Forelimb muscle (tissue), 1 donor: ENCODE results near the gene ATP6V0B. TPM values are rescaled to one million over a fixed set of nuclear protein-coding genes. Genes with fewer than 3 reads are reported as not detected.

Experiments
- DNase-seq: peaks from one replicate; pipeline ENCODE4 v3.0.0-alpha.2; 2013; ENCODE audit warnings: low read depth
- polyA plus RNA-seq: library from polyadenylated mRNA; unstranded; fragments of 120-200 nt; gene quantifications from one replicate; pipeline ENCODE4 v1.2.1, GENCODE V29; 2013; ENCODE audit not compliant: insufficient read length

The ATP6V0B gene
- polyA plus RNA-seq, 1 donor: 46.9 TPM

DNA sequence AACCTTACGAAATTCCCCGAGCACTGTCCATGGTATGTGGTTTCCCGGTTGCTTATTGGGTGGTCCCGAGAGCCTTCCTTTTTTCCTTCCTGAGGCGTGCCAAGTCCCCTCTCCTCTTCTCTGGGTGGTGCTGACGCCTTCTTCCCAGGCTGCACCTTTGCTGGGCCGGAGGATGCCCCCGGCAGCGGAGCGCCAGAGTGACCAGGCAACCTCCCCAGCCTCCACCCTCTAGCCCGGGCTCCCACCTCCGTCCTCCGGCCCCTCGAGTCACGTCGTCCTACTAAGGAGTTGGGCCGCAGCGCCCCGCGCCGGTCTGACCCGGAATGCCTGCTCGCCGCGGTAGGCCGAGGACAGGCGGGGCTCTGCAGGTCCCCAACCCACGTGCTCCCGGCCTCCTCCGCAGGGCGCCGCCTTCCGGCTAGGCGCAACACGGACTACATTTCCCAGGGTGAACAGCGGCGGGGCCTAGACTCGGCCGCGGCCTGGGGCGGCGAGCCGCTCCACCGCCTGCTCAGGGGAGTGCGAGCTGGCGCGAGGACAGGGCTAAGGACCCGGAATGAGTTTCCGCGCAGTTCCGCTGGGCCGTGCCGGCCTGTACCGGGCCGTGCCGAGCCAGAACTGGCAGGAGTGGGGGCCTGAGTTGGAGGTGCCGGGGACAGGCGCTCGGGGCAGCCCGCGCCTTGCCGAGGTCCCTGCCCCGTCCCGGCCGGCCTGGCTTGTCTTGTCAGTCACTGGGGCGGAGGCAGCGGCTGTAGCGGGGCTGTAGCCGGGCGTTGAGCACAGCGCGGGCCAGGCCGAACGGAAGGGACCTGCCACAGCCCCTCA lies 28.3 kb upstream of the ATP6V0B start, which contains the start of gene IPO13:
IPO13 (plus strand) TSS at position 715 of the 825 bp plus-strand sequence. CDS start 651 bp downstream, outside the sequence.
- DNase-seq: peak; percentile 84

DNA sequence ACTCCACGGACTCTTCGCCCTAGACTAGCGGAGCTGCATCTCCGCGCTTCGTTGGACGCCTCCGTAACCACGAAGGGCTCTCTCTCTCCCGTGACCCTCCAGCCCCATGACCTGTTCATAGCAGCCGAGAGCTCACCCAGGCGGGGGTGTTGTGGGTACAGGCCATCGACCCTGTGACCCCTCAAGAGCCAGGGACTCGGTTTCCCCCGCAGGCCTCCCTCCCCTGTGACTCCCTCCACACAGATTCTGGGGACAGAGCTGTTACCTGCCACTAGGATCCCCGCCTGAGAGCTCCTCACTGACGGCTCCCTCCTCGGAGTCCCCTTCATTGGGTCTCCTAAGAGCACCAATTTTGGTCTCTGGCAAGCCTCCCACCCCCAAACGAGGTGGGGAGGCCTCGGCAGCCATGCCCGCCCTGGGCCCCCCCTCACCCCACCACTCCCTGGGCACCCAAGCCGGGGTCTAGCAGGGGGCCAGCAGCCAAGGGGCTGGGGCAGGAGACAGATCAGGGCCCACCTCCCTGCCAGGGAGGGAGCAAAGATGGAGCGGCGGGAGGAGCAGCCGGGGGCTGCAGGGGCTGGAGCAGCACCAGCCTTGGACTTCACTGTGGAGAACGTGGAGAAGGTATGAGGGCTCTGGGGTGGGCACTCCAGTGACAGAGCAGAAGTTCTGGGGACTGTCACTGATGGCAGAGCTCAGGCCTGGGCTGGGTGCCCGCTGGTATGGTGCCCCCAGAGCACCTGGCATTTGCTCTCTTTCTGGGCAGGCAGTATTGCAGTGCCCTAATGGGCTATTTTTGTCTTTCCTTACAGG lies 27.5 kb upstream of the ATP6V0B start:
- DNase-seq: no peak

DNA sequence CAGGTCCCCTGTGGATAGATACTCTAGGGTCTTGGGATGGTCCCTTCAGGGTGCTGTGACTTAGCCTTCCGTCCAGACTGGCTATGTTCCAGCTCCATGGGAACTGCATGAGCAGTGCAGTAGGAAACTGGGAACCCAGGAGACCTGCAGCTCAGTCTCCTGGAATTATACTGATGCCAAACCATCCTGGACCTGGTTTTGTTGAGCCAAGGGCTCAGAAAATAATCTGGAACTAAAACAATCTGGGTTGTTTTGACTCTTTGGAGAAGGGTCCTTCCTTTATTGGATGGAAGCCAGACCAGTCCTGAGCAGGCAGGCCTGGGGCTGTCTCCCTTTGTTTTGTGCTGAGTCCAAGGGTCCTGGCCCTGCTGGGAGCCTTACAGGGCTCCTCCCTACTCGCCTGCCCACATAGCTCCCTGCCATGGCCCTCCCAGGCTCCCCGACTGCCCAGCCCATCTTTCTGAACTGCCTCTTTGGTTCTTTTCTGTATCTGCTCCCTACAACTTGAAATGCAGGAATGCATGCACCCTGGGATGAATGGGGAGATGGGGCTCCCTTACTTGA lies 26.8 kb upstream of the ATP6V0B start:
- DNase-seq: no peak

GRCh38 chr1:43949678-43950077 lies 25.1 kb upstream of the ATP6V0B start:
- DNase-seq: no peak

GRCh38 chr1:43951021-43951985 lies 23.5 kb upstream of the ATP6V0B start:
- no peak for DNase-seq

DNA sequence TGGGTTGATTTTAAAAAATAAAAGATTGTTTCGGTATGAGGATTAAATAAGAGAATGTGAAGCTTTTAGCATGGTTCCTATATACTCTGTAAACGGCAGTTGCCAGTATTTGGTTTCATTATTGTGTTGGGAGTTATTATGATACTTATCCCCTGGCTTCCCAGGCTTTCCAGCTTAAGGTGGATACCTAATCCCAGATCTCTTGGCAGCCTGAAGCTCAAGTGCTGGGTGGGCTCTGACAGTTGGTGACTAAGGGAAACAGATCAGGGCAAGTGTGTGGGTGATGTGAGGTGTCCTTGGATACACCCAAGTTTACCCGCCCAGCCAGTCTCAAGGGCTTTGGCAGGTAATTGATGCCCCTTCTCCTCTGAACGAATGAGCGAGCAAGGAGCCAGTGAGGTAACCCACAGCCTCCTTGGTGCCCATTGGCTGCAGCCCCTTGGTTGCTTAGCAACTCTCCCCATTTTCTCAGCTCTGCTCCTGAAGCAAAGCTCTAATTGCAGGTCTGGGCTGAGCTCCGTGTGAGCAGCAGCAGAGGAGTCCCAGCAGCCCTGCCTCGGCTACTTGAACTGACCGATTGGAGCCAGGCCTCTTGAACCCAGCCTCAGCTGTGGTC lies 21.9 kb upstream of the ATP6V0B start:
- DNase-seq: no peak

- DNase-seq: no peak
Measured at GRCh38 chr1:43953361-43953760, 21.4 kb upstream of the ATP6V0B start.

GRCh38 chr1:43954036-43954435 lies 20.7 kb upstream of the ATP6V0B start:
- no peak for DNase-seq

DNA sequence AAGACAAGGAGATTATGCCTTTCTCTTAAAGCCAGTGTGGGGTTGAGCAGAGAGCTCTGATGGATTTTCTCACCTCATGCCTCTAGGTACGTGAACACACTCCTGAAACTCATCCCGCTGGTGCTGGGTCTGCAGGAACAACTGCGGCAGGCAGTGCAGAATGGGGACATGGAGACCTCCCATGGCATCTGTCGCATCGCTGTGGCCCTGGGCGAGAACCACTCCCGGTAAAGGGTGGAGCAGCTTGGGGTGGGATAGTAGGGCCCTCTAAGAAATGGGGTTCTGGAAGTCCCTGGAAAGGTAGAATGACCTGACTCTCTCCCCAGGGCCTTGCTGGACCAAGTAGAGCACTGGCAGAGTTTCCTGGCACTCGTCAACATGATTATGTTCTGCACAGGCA lies 18.5 kb upstream of the ATP6V0B start:
- no peak for DNase-seq

DNA sequence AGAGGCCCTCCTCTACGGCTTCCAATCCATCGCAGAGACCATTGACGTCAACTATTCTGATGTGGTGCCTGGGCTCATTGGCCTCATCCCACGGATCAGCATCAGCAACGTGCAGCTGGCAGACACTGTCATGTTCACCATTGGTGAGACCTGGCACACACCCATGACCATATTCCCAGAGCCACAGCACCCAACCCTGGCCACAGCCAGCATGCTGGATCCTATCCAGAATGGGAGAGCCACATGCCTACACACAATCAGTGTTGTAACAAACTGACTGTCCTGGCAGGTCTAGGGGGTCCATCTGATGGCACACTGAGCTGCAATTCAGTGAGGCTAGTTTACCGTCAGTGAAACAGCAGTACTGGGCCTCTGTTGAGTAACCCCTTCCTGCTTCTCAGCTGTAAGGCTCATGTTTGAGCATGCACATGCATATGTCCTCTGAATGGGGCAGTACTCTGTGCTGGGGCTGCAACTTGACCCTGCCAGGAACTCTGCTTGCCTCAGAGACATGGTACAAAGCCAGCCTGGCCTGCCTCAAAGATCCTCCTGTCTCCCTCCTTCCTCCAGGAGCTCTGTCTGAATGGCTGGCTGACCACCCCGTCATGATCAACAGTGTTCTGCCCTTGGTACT lies 17.2 kb upstream of the ATP6V0B start:
- no peak for DNase-seq

DNA sequence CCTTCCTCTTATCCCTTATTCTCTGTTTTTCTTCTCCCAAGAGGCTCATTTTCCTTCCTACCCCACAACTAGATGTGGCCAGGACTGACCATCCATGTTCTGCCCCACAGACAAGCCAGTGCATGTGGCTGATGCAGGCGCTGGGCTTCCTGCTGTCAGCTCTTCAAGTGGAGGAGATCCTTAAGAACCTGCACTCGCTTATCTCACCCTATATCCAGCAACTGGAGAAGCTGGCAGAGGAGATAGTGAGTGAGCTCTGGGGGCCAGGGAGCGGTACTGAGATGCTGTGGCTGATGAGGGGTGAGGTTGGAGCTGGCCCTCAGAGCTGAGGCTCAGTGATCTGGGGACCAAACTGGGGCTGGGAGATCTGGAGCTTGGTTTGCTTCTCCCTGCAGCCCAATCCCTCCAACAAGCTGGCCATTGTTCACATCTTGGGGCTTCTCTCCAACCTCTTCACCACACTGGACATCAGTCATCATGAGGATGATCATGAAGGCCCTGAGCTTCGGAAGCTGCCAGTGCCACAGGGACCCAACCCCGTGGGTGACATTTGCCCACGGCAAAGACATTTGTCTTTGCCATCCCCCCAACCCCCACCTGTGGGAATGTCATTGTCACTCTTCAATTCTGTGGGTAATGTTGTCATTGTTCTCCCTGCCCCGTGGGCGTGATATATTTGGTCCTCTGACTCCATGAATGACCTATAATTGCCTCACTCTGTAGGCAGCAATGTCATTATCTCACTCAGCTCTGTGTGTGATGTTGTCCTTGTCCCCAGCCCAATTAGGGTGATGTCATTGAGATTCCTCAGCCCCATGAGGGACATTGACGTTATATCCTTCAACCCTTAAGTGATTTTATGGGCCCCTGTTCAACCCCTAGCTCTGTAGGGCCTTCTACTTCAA lies 16.2 kb upstream of the ATP6V0B start:
- no peak for DNase-seq

GRCh38 chr1:43960798-43961197 lies 14.0 kb upstream of the ATP6V0B start:
- no peak for DNase-seq

GRCh38 chr1:43961692-43962091 lies 13.1 kb upstream of the ATP6V0B start:
- DNase-seq: no peak

- no peak for DNase-seq
Measured at GRCh38 chr1:43962324-43962723, 12.4 kb upstream of the ATP6V0B start.

DNA sequence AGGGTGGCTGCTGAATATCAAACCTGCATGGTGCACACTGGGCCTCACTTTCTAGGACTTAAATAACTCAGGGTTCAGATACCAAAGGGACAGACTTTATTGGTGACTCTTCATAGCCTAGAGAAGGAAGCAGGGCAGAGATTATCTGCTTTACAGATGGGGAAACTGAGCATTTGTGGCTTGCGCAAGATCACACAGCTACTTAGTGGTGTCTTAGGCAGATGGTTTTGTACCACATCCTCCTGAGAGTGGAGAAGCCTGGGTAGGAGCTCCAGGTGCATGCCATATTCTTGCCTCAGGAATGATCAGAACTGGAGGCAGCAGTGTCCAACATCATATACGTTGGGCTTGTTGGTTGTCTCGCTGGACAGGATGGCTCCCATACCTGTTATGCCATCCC lies 11.8 kb upstream of the ATP6V0B start:
- DNase-seq: no peak

DNA sequence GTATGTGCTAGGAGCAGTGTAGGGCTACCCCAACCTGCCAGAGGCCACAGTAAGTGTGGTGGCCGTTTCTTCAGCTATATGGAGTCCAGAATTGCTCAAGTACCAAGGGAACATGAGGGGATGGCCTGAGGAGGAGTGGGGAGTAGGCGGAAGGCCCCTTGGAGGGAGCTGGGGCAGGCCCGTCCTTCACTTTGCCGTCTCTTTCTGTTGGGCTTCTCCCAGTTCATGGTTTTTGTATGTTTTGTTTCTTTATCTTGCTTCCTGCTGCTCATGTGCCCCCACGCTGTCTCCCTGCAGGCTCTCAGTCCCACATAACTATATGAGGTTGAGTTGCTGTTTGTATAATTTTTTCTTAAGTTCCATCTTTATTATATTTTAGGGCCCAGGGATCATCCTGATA lies 10.9 kb upstream of the ATP6V0B start:
- no peak for DNase-seq

GRCh38 chr1:43965316-43965715 lies 9.4 kb upstream of the ATP6V0B start:
- DNase-seq: no peak

- no peak for DNase-seq
Measured at GRCh38 chr1:43968348-43968948, 6.3 kb upstream of the ATP6V0B start.

GRCh38 chr1:43969416-43969745 lies 5.4 kb upstream of the ATP6V0B start:
- no peak for DNase-seq
